ENCODE results near the gene ZC3H10.

- no peak for TF ChIP-seq CTCF (conservative IDR thresholded peaks at IDR 0.05; ENCODE audit: low read depth, low read length)
- no peak for TF ChIP-seq EZH2 (IDR thresholded peaks at IDR 0.05; ENCODE audit: borderline replicate concordance, low read depth, low read length, poor library complexity, severe bottlenecking)
Observed at GRCh38 chr12:56105609-56105902, 12.5 kb upstream of the ZC3H10 start.

Data from A673 (cell line).